Ascending aorta (tissue), 2 donors: ENCODE measurements around the gene GSTP1. TPM values are rescaled to one million over a fixed set of nuclear protein-coding genes. Genes with fewer than 3 reads are reported as not detected.

ENCODE experiments used
- DNase-seq, 2 donors: peaks; one replicate each; pipeline ENCODE4 v3.0.0-alpha.2; 2019; ENCODE audit warnings: low spot score in 2 of 2
- H3K27ac ChIP-seq, 2 donors: fragments of 200-600 bp; sonication (generic); one replicate each; pipeline ENCODE4 v1.5.1; 2016 to 2017; ENCODE audit warnings: mild to moderate bottlenecking in 1 of 2
- H3K27me3 ChIP-seq: fragments of 200-600 bp; sonication (generic); one replicate; pipeline ENCODE4 v1.5.1; 2017
- H3K36me3 ChIP-seq, 2 donors: fragments of 200-600 bp; sonication (generic); one replicate each; pipeline ENCODE4 v1.5.1; 2016
- H3K4me1 ChIP-seq, 2 donors: fragments of 200-600 bp; sonication (generic); one replicate each; pipeline ENCODE4 v1.5.1; 2016 to 2017; ENCODE audit warnings: mild to moderate bottlenecking in 1 of 2
- H3K4me3 ChIP-seq, 2 donors: fragments of 200-600 bp; sonication (generic); one replicate each; pipeline ENCODE4 v1.5.1; 2016 to 2017; ENCODE audit warnings: mild to moderate bottlenecking in 1 of 2
- H3K9me3 ChIP-seq, 2 donors: fragments of 200-600 bp; sonication (generic); one replicate each; pipeline ENCODE4 v1.5.1; 2016
- CTCF ChIP-seq, 3 experiments: fragments of 200-600 bp in 2 of 3; fragments of 450-650 bp in 1 of 3; sonication (generic) in 2 of 3; IDR thresholded peaks; one replicate each; pipeline ENCODE4 v1.5.1; 2016 to 2019; ENCODE audit warnings: antibody characterized with exemption in 3 of 3, mild to moderate bottlenecking in 1 of 3, moderate library complexity in 1 of 3
- intact Hi-C: fragments of 100-400 bp; cut with DNase I; formaldehyde crosslinking; loops from one replicate; pipeline ENCODE4 v1.15.1; 2023
- total RNA-seq: library from RNA; depleted of rRNA; stranded (reverse); fragments of >200 nt; gene quantifications from one replicate; pipeline ENCODE4 v1.1.0, GENCODE V29; 2016

Gene GSTP1
- total RNA-seq, 1 donor from 2014 or later: 1,335 TPM

GRCh38 chr11:67612751-67613150 is 29.1 kb downstream of the GSTP1 start:
- intact Hi-C loops: no loop called here
- peaks cover 28 to 45% of the 10 kb centered on the region in 2 donors for H3K36me3 ChIP-seq
- no peaks in the 10 kb centered on the region for H3K27me3 ChIP-seq
- no peak for TF ChIP-seq CTCF (IDR thresholded peaks at IDR 0.05)
- H3K9me3 ChIP-seq: no peaks in the 10 kb centered on the region
- no peak overlapping the region for H3K4me3 ChIP-seq
- DNase-seq: no peak
- H3K27ac ChIP-seq: no peak overlapping the region
- H3K4me1 ChIP-seq: peaks cover 1 to 13% of the 10 kb centered on the region in 2 donors

- intact Hi-C loops: no loop called here
- H3K27me3 ChIP-seq: no peaks in the 10 kb centered on the region
- peak overlapping the region; percentile 3 to 32 for H3K27ac ChIP-seq
- H3K36me3 ChIP-seq: peaks cover 28 to 42% of the 10 kb centered on the region in 2 donors
- DNase-seq: no peak
- TF ChIP-seq CTCF (IDR thresholded peaks at IDR 0.05): no peak
- peak overlapping the region; percentile 35 to 61 for H3K4me3 ChIP-seq
- H3K9me3 ChIP-seq: no peaks in the 10 kb centered on the region
- H3K4me1 ChIP-seq: peaks cover 0 to 8% of the 10 kb centered on the region in 2 donors
Measured at GRCh38 chr11:67613313-67613959, 29.8 kb downstream of the GSTP1 start.

GRCh38 chr11:67613960-67614715 is 30.5 kb downstream of the GSTP1 start:
- peaks cover 27 to 36% of the 10 kb centered on the region in 2 donors for H3K36me3 ChIP-seq
- peak overlapping the region; percentile 3 to 32 for H3K27ac ChIP-seq
- H3K4me3 ChIP-seq: peak overlapping the region; percentile 35 to 61
- H3K27me3 ChIP-seq: no peaks in the 10 kb centered on the region
- no peaks in the 10 kb centered on the region for H3K9me3 ChIP-seq
- intact Hi-C loops: no loop called here
- DNase-seq: peak in 1 of 2 donors; percentile 76
- TF ChIP-seq CTCF (IDR thresholded peaks at IDR 0.05): peak; percentile 47 to 62 (median 53)
- peaks cover 0 to 6% of the 10 kb centered on the region in 2 donors for H3K4me1 ChIP-seq

- Histone ChIP-seq H3K27ac (peak overlapping the region in 1 of 2 donors; percentile 3), H3K27me3 (no peaks in the 10 kb centered on the region), H3K36me3 (peaks cover 26 to 30% of the 10 kb centered on the region in 2 donors), H3K4me1 (peaks cover 0 to 6% of the 10 kb centered on the region in 2 donors), H3K9me3 (no peaks in the 10 kb centered on the region), H3K4me3 (peak overlapping the region in 1 of 2 donors; percentile 61)
- intact Hi-C loops: no loop called here
- DNase-seq: no peak
- TF ChIP-seq CTCF (IDR thresholded peaks at IDR 0.05): no peak
Measured at GRCh38 chr11:67614730-67615714, 31.4 kb downstream of the GSTP1 start.

GRCh38 chr11:67615728-67616430 is 32.3 kb downstream of the GSTP1 start:
- Histone ChIP-seq H3K27me3 (no peaks in the 10 kb centered on the region), H3K27ac (no peak overlapping the region), H3K36me3 (peaks cover 17 to 22% of the 10 kb centered on the region in 2 donors), H3K9me3 (no peaks in the 10 kb centered on the region), H3K4me1 (peaks cover 0 to 6% of the 10 kb centered on the region in 2 donors), H3K4me3 (no peak overlapping the region)
- TF ChIP-seq CTCF (IDR thresholded peaks at IDR 0.05): no peak
- intact Hi-C loops: no loop called here
- DNase-seq: no peak
